22Rv1 (cell line): ENCODE results near the gene GLIPR1.

Source experiments
- ZFX ChIP-seq: fragments of 450-650 bp; IDR thresholded peaks from 2 replicates; pipeline ENCODE4 v1.6.1; 2017; ENCODE audit warnings: antibody characterized with exemption, borderline replicate concordance
- TF ChIP-seq, protein P1 (sequence below): fragments of 450-650 bp; IDR thresholded peaks from 2 replicates; pipeline ENCODE4 v1.5.1; 2017; ENCODE audit warnings: mild to moderate bottlenecking

DNA sequence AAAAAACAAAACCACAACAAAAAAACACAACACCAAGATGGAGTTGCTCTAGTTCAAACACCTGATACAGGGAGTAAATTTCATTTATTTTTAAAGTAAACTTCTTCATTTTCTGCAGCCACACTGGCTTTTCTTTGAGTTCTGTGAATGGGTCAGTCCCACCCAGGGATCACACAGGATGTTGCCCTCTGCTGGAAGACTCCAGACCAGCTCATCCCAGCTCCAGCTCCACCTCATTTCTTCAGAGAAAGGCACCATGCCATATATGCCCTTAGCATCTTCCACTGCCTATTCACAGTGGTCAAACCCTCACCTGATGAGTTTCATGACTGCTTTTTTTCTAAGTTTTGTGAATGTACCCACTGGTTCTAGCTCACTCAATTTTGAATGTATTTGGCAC, 8.0 kb downstream of the GLIPR1 start:
- TF ChIP-seq, protein P1, sequence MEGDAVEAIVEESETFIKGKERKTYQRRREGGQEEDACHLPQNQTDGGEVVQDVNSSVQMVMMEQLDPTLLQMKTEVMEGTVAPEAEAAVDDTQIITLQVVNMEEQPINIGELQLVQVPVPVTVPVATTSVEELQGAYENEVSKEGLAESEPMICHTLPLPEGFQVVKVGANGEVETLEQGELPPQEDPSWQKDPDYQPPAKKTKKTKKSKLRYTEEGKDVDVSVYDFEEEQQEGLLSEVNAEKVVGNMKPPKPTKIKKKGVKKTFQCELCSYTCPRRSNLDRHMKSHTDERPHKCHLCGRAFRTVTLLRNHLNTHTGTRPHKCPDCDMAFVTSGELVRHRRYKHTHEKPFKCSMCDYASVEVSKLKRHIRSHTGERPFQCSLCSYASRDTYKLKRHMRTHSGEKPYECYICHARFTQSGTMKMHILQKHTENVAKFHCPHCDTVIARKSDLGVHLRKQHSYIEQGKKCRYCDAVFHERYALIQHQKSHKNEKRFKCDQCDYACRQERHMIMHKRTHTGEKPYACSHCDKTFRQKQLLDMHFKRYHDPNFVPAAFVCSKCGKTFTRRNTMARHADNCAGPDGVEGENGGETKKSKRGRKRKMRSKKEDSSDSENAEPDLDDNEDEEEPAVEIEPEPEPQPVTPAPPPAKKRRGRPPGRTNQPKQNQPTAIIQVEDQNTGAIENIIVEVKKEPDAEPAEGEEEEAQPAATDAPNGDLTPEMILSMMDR, result peak; percentile 72
- no peak for TF ChIP-seq ZFX
